Panc1 (cell line): ENCODE results near the gene NPC1L1. TPM values are rescaled to one million over a fixed set of nuclear protein-coding genes. Genes with fewer than 3 reads are reported as not detected.

Source experiments
- ATAC-seq: fragments of 200-7000 bp; cut with Tn5 transposase; 2 replicates; pipeline ENCODE4 v1.9.1; 2020; ENCODE audit warnings: mild to moderate bottlenecking, moderate library complexity
- BruUV-seq: library from RNA; stranded (reverse); fragments of 400-500 nt; replicated peaks from 2 replicates; lab custom pipeline; 2021; lab: Mats Ljungman, UMichigan
- CTCF ChIA-PET: fragments of 300-600 bp; sonication (Branson Sonifier 250); formaldehyde crosslinking; loops from one replicate; lab custom pipeline; 2022; ENCODE audit warnings: antibody characterized with exemption; lab: Charles Lee
- POLR2A ChIA-PET: fragments of 300-600 bp; sonication (Branson Sonifier 250); formaldehyde crosslinking; loops from one replicate; lab custom pipeline; 2022; ENCODE audit warnings: antibody characterized with exemption; lab: Charles Lee
- DNase-seq: peaks from one replicate; pipeline ENCODE4 v3.0.0-alpha.2; 2010; ENCODE audit warnings: low read depth, low spot score
- H3K27ac ChIP-seq: 2 replicates; pipeline ENCODE4 v1.5.1; 2011; ENCODE audit warnings: mild to moderate bottlenecking, low read length, inconsistent platforms
- H3K27me3 ChIP-seq: fragments of 200-500 bp; sonication (Bioruptor generic); 2 replicates; pipeline ENCODE4 v1.6.0; 2014; ENCODE audit warnings: low read length, inconsistent platforms; ENCODE audit not compliant: control insufficient read depth, insufficient read depth
- H3K36me3 ChIP-seq: fragments of 200-500 bp; sonication (Bioruptor generic); 2 replicates; pipeline ENCODE4 v1.5.1; 2014; ENCODE audit warnings: inconsistent platforms, mild to moderate bottlenecking, low read length, moderate library complexity; ENCODE audit not compliant: control insufficient read depth, insufficient read depth
- H3K4me1 ChIP-seq: 2 replicates; pipeline ENCODE4 v1.5.1; 2011; ENCODE audit warnings: inconsistent platforms, mild to moderate bottlenecking, low read length, moderate library complexity; ENCODE audit not compliant: control insufficient read depth, insufficient read depth
- H3K4me3 ChIP-seq, 2 experiments: 2 replicates each; pipeline ENCODE4 v1.5.1; 2011 to 2012; ENCODE audit warnings: low read depth in 2 of 2, low read length in 2 of 2, mild to moderate bottlenecking in 2 of 2, inconsistent platforms in 1 of 2, moderate library complexity in 1 of 2
- H3K9me3 ChIP-seq: fragments of 200-500 bp; sonication (Bioruptor generic); 2 replicates; pipeline ENCODE4 v1.5.1; 2014; ENCODE audit warnings: low read depth, mild to moderate bottlenecking, inconsistent platforms, low read length, moderate library complexity; ENCODE audit not compliant: control insufficient read depth, insufficient read depth
- CTCF ChIP-seq: fragments of 450-650 bp; IDR thresholded peaks from 2 replicates; pipeline ENCODE4 v1.5.1; 2017; ENCODE audit warnings: mild to moderate bottlenecking
- POLR2AphosphoS5 ChIP-seq: IDR thresholded peaks from 2 replicates; pipeline ENCODE4 v1.6.1; 2012; ENCODE audit warnings: mild to moderate bottlenecking, low read depth, low read length, moderate library complexity
- REST ChIP-seq, 2 experiments: IDR thresholded peaks; 2 replicates each; pipeline ENCODE4 v1.6.1; 2011 to 2012; ENCODE audit warnings: low read depth in 2 of 2, control low read depth in 1 of 2, low read length in 1 of 2, mild to moderate bottlenecking in 1 of 2, moderate library complexity in 1 of 2; ENCODE audit not compliant: insufficient read depth in 1 of 2
- SIN3A ChIP-seq: IDR thresholded peaks from 2 replicates; pipeline ENCODE4 v1.6.1; 2012; ENCODE audit warnings: low read depth, mild to moderate bottlenecking, low read length, moderate library complexity, borderline replicate concordance; ENCODE audit not compliant: insufficient read depth
- TCF7L2 ChIP-seq: IDR thresholded peaks from 2 replicates; pipeline ENCODE4 v1.6.1; 2011; ENCODE audit warnings: mild to moderate bottlenecking, low read depth, low read length, inconsistent platforms
- in situ Hi-C: cut with HindIII; loops from 2 replicates; pipeline ENCODE4 v1.10.0; 2016; ENCODE audit warnings: low sequenced_read_pairs, low pct_unique_long_range_greater_than_20kb
- intact Hi-C: fragments of 100-400 bp; cut with micrococcal nuclease; formaldehyde crosslinking; loops from one replicate; pipeline ENCODE4 v1.10.0; 2022; ENCODE audit not compliant: unreplicated experiment
- total RNA-seq: library from RNA; stranded (reverse); gene quantifications from one replicate; pipeline ENCODE4 v1.2.1, GENCODE V29; 2021; ENCODE audit not compliant: unreplicated experiment

The NPC1L1 gene
- total RNA-seq, 1 experiment from 2014 or later = not detected

GRCh38 chr7:44549457-44549856 is 8.3 kb upstream of the NPC1L1 start:
- intact Hi-C loops = no loop called here
- H3K4me1 ChIP-seq = no peaks in the 10 kb centered on the region
- CTCF ChIA-PET = no interaction called here
- peaks cover 11% of the 10 kb centered on the region; the same call in 1 of the 2 replicates for H3K27me3 ChIP-seq
- in situ Hi-C loops = no loop called here
- H3K4me3 ChIP-seq = no peak overlapping the region
- no TSS peak for BruUV-seq
- DNase-seq (no peak), ATAC-seq (no peak)
- H3K9me3 ChIP-seq = no peaks in the 10 kb centered on the region
- no peaks in the 10 kb centered on the region for H3K36me3 ChIP-seq
- H3K27ac ChIP-seq = no peak overlapping the region
- POLR2A ChIA-PET = no interaction called here
- TF ChIP-seq POLR2AphosphoS5 (no peak), SIN3A (no peak)

- intact Hi-C loops (no loop called here), in situ Hi-C loops (no loop called here)
- Histone ChIP-seq H3K4me3 (no peak overlapping the region), H3K4me1 (no peaks in the 10 kb centered on the region), H3K36me3 (no peaks in the 10 kb centered on the region), H3K27me3 (peaks cover 11% of the 10 kb centered on the region; the same call in 1 of the 2 replicates), H3K27ac (no peak overlapping the region), H3K9me3 (no peaks in the 10 kb centered on the region)
- DNase-seq (no peak), ATAC-seq (no peak)
- BruUV-seq = no TSS peak
- no peak for TF ChIP-seq SIN3A
- no peak for TF ChIP-seq CTCF
- TF ChIP-seq REST (IDR thresholded peaks at IDR 0.05; ENCODE audit: insufficient read depth in 1 of 2, low read depth in 2 of 2, low read length in 1 of 2) = no peak
- TF ChIP-seq TCF7L2 = no peak
- no peak for TF ChIP-seq POLR2AphosphoS5
- CTCF ChIA-PET = no interaction called here
- POLR2A ChIA-PET = no interaction called here
These were observed 7.8 kb upstream of the NPC1L1 start for GRCh38 chr7:44548893-44549292.

- DNase-seq (no peak), ATAC-seq (0 out of 2 replicates have a peak, but pooled peaks have one; percentile 49)
- TF ChIP-seq REST (IDR thresholded peaks at IDR 0.05; ENCODE audit: insufficient read depth in 1 of 2, low read depth in 2 of 2, low read length in 1 of 2) (no peak), CTCF (no peak), POLR2AphosphoS5 (no peak), SIN3A (no peak), TCF7L2 (no peak)
- ChIA-PET POLR2A (interaction anchor here (0.6 kb wide), 1 partner anchor 154 kb away, joined by 3 read pairs; no protein-coding TSS in a partner anchor), CTCF (interaction anchor here (0.7 kb wide), 1 partner anchor 298 kb away, joined by 3 read pairs; no protein-coding TSS in a partner anchor)
- Histone ChIP-seq H3K27me3 (peaks cover 11% of the 10 kb centered on the region; the same call in 1 of the 2 replicates), H3K27ac (no peak overlapping the region), H3K4me3 (no peak overlapping the region), H3K9me3 (no peaks in the 10 kb centered on the region), H3K4me1 (no peaks in the 10 kb centered on the region), H3K36me3 (no peaks in the 10 kb centered on the region)
- BruUV-seq = no TSS peak
- in situ Hi-C loops = no loop called here
- intact Hi-C loops = no loop called here
These were observed 6.6 kb upstream of the NPC1L1 start for GRCh38 chr7:44547536-44548231.
